Activated CD8-positive, alpha-beta T cell treated with anti-CD3 and anti-CD28 coated beads for 36 hours (primary cell): ENCODE data around the gene MAP2. TPM values are rescaled to one million over a fixed set of nuclear protein-coding genes. Genes with fewer than 3 reads are reported as not detected.

Experiments used
- ATAC-seq: fragments of 200-7000 bp; cut with Tn5 transposase; one replicate; pipeline ENCODE4 v1.10.0; 2021; ENCODE audit warnings: mild to moderate bottlenecking, moderate library complexity
- CTCF ChIA-PET: fragments of 350-600 bp; sonication (Branson Sonifier 250); formaldehyde crosslinking; loops from one replicate; lab custom pipeline; 2021; ENCODE audit warnings: antibody characterized with exemption; lab: Charles Lee
- POLR2A ChIA-PET: fragments of 350-600 bp; sonication (Branson Sonifier 250); formaldehyde crosslinking; loops from one replicate; lab custom pipeline; 2021; ENCODE audit warnings: antibody characterized with exemption; lab: Charles Lee
- DNase-seq: peaks from one replicate; pipeline ENCODE4 v3.0.0-alpha.2; 2020
- H3K27ac Mint-ChIP-seq: one replicate; pipeline ENCODE4 v1.8.0; 2021; ENCODE audit warnings: mild to moderate bottlenecking, mixed read lengths
- H3K27me3 Mint-ChIP-seq: one replicate; pipeline ENCODE4 v1.8.0; 2021; ENCODE audit warnings: mixed read lengths
- H3K36me3 Mint-ChIP-seq: one replicate; pipeline ENCODE4 v1.8.0; 2021; ENCODE audit warnings: low read depth, mixed read lengths
- H3K4me1 Mint-ChIP-seq: one replicate; pipeline ENCODE4 v1.8.0; 2021; ENCODE audit warnings: low read depth, mixed read lengths
- H3K4me3 Mint-ChIP-seq: one replicate; pipeline ENCODE4 v1.8.0; 2021; ENCODE audit warnings: mild to moderate bottlenecking, moderate library complexity, mixed read lengths
- H3K9me3 Mint-ChIP-seq: one replicate; pipeline ENCODE4 v1.8.0; 2021; ENCODE audit warnings: mixed read lengths
- intact Hi-C: fragments of 100-400 bp; cut with micrococcal nuclease; formaldehyde crosslinking; loops from one replicate; pipeline ENCODE4 v1.10.0; 2022
- total RNA-seq, 2 experiments: library from RNA; stranded (reverse); gene quantifications; one replicate each; pipeline ENCODE4 v1.2.3, GENCODE V29; 2021
- TF ChIP-seq, protein P1 (sequence below): fragments of 200-600 bp; IDR thresholded peaks from one replicate; pipeline ENCODE4 v1.8.0; 2022; ENCODE audit warnings: antibody characterized with exemption, mild to moderate bottlenecking

MAP2 gene
- total RNA-seq, 2 experiments from 2014 or later = not detected

DNA sequence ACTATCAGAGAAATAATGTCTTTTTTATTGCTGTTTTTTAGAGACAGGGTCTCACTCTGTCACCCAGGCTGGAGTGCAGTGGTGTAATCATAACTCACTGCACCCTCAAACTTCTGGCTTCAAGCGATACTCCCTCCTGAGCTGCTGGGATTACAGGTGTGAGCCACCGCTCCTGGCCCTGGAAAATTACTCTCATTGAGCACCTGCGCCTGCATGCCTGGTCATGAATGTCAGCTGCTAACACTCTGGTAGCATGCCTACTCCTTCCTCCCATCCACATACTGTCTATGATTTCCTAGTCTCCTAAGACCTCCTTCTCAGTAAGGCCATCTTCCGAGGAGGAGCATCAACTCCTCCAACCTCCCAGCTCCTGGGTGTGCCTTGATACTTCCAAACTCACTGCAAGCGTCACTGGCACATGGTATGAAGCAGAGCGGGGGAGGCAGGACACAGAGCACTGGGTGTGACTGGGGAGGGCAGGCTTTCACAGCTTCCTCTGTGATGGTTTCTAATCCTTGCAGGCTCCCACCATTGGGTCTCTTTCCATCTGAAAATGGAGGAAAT lies 1.6 kb upstream of the MAP2 start:
- H3K27me3 Mint-ChIP-seq = peaks cover 20% of the 10 kb centered on the region
- no peak for ATAC-seq
- TF ChIP-seq, protein P1, sequence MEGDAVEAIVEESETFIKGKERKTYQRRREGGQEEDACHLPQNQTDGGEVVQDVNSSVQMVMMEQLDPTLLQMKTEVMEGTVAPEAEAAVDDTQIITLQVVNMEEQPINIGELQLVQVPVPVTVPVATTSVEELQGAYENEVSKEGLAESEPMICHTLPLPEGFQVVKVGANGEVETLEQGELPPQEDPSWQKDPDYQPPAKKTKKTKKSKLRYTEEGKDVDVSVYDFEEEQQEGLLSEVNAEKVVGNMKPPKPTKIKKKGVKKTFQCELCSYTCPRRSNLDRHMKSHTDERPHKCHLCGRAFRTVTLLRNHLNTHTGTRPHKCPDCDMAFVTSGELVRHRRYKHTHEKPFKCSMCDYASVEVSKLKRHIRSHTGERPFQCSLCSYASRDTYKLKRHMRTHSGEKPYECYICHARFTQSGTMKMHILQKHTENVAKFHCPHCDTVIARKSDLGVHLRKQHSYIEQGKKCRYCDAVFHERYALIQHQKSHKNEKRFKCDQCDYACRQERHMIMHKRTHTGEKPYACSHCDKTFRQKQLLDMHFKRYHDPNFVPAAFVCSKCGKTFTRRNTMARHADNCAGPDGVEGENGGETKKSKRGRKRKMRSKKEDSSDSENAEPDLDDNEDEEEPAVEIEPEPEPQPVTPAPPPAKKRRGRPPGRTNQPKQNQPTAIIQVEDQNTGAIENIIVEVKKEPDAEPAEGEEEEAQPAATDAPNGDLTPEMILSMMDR = no peak
- peaks cover 10% of the 10 kb centered on the region for H3K4me1 Mint-ChIP-seq
- H3K9me3 Mint-ChIP-seq = no peaks in the 10 kb centered on the region
- no peak for DNase-seq
- POLR2A ChIA-PET = no interaction called here
- CTCF ChIA-PET = no interaction called here
- no peak overlapping the region for H3K4me3 Mint-ChIP-seq
- no peaks in the 10 kb centered on the region for H3K36me3 Mint-ChIP-seq
- intact Hi-C loops = loop anchor here (10.0 kb wide), 2 partner anchors 87 to 133 kb away; no protein-coding TSS in a partner anchor
- H3K27ac Mint-ChIP-seq = no peak overlapping the region

DNA sequence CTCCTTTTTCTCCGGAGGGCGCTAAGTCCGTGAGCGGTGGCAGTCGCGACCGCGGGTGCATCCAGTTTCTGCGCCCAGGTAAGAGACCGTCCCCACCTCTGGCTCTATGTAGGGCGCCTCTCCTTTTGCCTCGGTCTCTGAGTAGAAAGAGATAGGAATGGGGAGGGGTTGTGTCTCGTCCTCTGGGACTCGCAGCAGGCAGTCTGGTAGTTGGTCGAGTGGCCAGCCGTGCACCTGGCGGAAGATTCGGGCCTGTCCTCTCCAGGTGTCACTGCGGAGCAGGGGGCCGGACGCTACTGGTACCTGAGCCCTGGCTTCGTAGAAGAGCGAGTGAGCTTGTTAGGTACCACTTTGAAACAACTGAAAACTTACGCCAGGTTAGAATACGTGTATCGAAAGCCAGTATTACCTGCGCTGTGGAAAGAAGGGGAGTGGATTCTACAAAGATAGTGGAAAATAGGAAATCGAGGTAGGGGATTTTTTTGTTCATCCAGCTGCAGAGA lies 403 bp downstream of the MAP2 start:
- Mint-ChIP-seq H3K4me1 (peaks cover 10% of the 10 kb centered on the region), H3K9me3 (no peaks in the 10 kb centered on the region), H3K4me3 (peak overlapping the region; percentile 46), H3K36me3 (no peaks in the 10 kb centered on the region), H3K27ac (no peak overlapping the region), H3K27me3 (peaks cover 21% of the 10 kb centered on the region)
- TF ChIP-seq, protein P1 = no peak
- POLR2A ChIA-PET = no interaction called here
- CTCF ChIA-PET = interaction anchor here (0.6 to 2.6 kb wide), 3 partner anchors 9 to 780 kb away, joined by 3 to 13 read pairs (median 3); no protein-coding TSS in a partner anchor
- ATAC-seq = peak; percentile 10
- DNase-seq = peak; percentile 1
- intact Hi-C loops = loop anchor here (10.0 kb wide), 2 partner anchors 89 to 131 kb away; no protein-coding TSS in a partner anchor

DNA sequence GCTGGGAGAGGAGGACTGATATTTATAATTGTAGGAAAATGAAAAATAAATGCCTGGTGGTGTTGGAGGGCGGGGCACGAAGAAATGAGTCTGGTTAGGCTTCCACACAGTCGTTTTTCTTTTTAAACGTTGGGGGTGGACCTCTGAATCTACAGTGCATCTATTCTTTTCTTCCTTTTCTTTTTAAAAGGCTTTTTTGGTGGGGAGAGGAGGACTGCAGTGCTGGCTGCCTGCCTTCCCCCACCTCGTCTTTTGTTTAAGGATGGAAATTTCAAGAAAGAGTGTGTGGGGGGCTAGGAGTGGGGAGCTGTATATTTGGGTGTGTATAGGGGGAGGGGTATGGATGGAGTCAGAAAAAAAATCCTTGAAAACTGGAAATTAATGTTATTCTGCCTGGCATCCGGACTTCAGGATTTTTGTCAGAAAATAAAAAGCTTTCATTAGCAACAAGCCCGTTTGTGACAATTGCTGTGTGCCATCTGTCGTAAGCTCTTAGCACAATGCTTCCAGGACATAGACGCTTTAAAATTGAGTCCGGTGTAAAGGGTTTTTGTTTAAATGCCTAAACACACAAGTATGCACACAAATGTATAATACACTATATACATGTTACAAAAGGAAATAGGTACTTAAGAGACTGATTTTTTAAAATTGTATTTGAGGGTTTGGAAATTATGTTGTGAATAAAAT lies 1.1 kb downstream of the MAP2 start:
- Mint-ChIP-seq H3K36me3 (no peaks in the 10 kb centered on the region), H3K9me3 (no peaks in the 10 kb centered on the region), H3K27ac (no peak overlapping the region), H3K27me3 (peaks cover 21% of the 10 kb centered on the region), H3K4me1 (peaks cover 10% of the 10 kb centered on the region), H3K4me3 (peak overlapping the region; percentile 46)
- CTCF ChIA-PET = interaction anchor here (1.4 to 2.6 kb wide), 2 partner anchors 9 to 774 kb away, joined by 3 to 13 read pairs; no protein-coding TSS in a partner anchor
- no peak for ATAC-seq
- intact Hi-C loops = loop anchor here (10.0 kb wide), 2 partner anchors 90 to 130 kb away; no protein-coding TSS in a partner anchor
- POLR2A ChIA-PET = no interaction called here
- TF ChIP-seq, protein P1 = no peak
- DNase-seq = no peak

DNA sequence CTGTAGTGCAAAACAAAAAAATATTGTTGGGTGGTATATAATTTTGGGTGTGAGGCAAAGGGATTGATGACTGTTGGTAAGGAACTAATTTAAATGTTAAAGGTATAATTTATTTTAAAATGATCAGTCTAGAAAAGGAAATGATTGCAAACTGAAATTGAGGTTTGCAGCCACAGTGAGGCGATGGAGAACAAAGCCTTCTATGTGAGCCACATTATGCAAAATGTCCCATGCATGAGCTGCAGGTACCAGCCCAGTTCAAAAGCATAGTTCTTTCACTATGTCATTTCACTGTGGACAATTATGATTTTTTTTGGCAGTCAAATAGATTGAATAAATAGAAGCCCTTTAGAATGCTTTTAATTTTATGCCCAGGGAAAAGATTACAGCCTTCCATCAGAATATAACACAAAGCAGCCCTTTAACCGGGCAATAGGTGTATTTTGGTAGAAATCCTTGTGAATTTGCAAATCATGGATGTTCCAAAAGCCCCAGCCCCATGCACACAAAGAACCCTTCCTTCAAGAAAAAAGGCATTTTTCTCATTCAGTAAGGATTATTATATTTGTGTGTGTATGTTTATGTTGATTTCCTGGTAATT lies 1.7 kb downstream of the MAP2 start:
- ChIA-PET CTCF (interaction anchor here (1.4 to 2.6 kb wide), 2 partner anchors 8 to 773 kb away, joined by 3 to 13 read pairs; no protein-coding TSS in a partner anchor), POLR2A (no interaction called here)
- no peaks in the 10 kb centered on the region for H3K36me3 Mint-ChIP-seq
- peak; percentile 4 for DNase-seq
- peaks cover 10% of the 10 kb centered on the region for H3K4me1 Mint-ChIP-seq
- H3K9me3 Mint-ChIP-seq = no peaks in the 10 kb centered on the region
- no peak overlapping the region for H3K27ac Mint-ChIP-seq
- peaks cover 21% of the 10 kb centered on the region for H3K27me3 Mint-ChIP-seq
- intact Hi-C loops = loop anchor here (10.0 kb wide), 2 partner anchors 91 to 129 kb away; no protein-coding TSS in a partner anchor
- no peak overlapping the region for H3K4me3 Mint-ChIP-seq
- TF ChIP-seq, protein P1 = no peak
- ATAC-seq = no peak
